ENCODE measurements around the gene ANTKMT. TPM values are rescaled to one million over a fixed set of nuclear protein-coding genes. Genes with fewer than 3 reads are reported as not detected.

ANTKMT gene
- total RNA-seq, 1 donor from 2014 or later: 16.7 TPM

DNA sequence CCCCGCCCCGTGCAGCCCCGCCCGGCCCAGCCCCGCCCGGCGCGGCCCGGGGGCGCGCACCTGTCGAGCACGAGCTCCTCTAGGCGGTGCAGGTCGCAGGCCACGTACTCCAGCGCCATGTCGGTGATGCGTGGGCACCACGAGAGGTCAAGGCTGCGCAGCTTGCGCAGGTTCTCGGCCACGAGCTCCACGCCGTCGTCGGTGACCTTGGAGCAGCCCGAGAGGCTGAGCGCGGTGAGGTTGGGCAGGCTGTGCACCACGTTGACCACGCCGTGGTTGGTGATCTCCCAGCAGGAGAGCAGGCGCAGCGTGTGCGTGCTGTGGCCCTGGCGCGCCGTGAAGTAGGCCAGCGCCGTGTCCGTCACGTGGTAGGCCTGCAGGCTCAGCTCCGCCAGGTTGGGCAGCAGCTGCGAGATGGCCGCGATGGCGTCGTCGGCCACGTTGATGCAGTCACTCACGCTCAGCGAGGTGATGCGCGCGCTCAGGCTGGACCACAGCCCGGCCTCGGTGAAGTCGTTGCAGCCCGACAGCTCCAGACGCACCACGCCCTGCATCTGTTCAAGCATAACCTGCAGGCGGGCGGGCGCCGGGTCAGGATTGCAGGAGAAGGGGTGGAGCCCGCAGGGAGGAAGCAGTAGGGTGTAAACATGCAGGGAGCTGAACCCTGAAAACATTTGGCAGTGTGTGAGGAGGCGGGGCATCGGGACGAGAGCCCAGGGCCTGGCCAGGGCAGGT, 25.4 kb upstream of the ANTKMT start:
- DNase-seq (ENCODE audit: low read depth in 2 of 2): no peak

DNA sequence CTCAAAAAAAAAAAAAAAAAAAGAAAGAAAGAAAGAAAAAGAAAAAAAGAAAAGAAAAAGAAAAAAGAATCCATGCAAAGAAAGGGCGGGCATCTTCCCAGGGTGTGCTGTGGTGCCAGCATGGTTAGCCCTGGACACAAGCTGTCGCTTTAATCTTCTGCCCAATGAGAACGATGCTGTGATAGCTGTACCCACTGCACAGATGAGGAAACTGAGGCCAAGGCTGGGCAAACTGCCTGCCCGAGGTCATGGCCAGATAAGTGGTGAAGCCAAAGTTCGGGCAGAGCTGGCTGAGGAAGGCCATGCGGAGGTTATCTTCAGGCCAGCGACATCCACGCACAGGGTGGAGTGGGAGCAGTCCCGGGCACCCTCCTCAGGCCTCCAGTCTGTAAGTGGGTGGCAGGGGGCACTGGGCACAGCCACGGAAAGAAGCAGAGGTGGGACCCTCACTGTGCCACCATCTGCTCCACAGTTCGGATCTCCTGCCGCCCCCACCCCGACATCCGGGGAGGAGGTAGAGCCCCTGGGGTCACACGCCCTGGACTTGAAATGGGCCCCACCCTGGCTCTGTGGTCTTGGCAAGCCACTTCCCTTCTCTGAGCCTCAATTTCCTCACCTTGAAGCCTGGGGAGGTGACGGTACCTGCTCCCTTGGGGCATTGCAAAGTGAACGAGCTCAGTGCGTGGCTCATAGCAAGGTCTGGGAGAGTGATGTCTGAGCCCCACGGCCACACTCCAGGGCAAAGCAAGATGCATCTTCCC, 21.9 kb upstream of the ANTKMT start:
- no peak for DNase-seq (ENCODE audit: low read depth in 2 of 2)

DNA sequence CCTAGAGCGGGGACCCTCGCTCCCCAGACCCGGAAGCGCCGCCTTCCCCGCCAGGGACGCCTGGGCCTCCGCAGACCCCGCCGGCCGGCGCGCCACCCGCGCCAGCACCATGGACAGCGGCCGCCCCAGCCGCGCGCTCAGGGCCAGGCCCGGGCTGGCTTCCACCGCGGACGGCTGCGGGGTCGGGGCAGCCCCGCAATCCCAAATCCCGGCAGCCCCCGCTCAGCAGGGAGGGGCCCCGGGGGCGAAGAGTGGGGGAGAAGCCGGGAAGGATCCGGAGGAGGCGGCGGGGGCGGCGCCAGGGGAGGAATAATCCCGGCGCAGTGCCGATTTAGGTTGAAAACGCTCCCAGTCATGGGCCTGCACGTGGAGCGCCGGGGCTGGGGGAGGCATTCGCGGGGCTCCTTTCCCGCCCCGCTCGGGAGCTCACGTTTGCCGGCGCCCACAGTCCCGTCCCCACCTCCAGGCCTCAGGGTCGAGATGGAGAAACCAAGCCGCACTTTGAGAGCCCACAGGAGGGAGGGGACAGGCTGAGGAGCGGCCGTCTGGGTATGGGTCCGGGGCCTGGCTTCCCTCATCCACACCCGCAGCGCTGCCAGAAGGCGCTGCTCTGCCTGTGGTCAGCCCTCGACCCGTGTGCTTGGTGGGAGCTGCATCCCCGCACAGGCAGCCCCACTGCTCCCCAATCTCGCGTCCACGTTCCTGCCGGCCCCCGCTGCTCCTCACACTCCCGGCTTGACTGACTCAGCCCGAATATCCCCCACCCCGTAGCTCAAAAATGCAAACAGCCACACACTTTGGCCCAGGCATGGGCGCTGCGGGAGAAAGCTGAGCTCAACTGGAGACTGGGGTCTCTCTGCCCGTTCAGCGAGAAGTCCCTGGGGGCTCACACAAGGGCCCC, 20.0 kb upstream of the ANTKMT start:
- DNase-seq (ENCODE audit: low read depth in 2 of 2): peak in 1 of 2 donors; percentile 30

DNA sequence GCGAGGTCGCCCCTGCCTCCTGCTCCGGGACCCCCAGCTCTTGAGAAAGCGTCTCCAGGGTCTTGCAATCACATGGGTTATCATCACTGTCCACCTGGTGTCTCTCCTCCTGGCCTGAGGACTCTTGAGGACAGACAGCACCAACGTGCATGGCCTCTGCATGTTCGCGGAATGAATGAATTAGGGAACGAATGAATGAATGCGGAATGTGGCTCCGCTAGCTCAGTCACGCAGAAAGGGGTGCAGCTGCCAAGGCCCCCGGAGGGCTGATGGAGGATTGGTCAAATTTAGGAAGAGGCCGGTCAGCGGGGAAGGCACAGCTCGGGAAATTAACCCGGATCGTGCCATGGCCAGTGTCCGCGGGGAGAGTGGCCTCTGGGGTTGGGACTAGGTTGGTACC, 18.6 kb upstream of the ANTKMT start:
- no peak for DNase-seq (ENCODE audit: low read depth in 2 of 2)

DNA sequence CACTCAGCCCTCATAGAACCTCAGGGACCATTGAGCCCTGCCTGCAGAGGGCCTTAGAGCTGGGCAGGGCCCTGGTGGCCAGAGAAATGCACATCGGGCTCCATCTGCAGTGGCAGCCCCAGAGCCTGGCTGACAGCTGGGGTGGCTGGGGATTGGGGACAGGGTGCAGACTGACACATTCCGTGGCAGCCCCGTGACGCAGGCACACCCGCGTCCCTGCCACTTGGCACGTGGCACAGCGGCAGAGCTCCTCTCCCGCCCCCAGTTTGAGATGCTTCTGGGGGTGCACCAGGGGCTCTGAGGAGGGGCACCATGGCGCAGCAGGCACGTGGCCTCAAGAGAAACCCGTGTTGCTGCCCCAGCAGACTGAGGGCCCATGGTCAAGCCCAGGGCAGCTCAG, 17.5 kb upstream of the ANTKMT start:
- DNase-seq (ENCODE audit: low read depth in 2 of 2): no peak

DNA sequence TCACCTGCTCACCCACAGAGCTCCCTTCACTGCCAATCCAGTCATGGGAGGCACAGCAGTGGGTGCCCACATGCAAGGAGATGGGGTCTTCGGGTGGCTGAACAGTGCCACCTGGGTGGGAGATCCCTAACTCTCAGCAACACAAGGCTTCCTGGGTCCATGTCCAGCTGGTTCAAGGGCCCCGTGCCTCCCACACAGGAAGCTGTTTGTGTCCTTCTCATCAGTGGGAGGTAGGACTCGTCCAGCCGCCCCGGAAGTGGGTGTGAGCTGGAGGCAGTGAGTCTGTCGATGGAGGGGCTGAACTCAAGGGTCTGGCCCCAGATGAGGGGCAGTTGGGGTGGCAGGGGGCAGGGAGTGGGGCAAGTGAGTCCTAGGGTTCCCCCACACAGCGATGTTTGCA, 16.9 kb upstream of the ANTKMT start:
- no peak for DNase-seq (ENCODE audit: low read depth in 2 of 2)

DNA sequence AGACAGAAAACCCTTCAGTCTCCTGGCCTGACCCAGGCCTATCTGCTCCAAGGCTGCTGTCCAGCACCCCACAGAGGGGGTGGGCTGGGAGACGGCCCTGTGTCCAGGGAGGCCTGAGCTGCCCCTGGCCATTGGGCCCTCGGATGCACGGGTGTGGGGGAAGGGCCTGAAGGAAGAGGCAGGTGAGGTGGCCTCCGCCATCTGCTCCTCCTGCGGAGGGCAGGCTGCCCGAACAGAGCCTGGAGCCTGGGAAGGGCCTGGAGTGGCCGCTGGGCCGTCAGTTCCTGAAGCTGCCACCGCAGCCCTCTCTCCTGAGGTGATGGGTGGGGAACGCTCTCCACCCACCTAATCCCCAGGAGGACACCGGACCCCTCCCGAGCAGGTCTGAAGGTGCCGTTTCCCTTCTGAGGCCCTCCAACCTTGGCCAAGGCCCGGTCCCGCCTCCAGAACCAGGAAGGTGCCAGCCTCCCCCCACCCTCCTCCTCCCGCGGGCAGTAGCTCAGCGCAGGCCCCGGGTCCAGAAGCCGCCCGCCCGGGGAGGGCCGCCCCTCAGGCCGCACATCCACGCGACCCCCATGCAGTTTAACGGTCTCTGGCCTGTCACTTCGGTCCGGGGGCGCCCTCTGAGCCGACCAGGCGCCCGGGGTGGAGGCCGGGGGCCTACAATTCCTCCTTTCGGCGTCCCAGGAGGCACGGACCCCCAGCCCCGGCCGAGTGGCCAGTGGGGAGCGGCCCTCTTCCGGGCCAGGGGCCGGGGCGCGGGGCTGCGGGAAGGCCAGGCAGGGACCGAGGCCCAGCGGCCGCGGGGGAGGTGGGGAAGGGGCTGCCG, 16.2 kb upstream of the ANTKMT start:
- DNase-seq (ENCODE audit: low read depth in 2 of 2): no peak

DNA sequence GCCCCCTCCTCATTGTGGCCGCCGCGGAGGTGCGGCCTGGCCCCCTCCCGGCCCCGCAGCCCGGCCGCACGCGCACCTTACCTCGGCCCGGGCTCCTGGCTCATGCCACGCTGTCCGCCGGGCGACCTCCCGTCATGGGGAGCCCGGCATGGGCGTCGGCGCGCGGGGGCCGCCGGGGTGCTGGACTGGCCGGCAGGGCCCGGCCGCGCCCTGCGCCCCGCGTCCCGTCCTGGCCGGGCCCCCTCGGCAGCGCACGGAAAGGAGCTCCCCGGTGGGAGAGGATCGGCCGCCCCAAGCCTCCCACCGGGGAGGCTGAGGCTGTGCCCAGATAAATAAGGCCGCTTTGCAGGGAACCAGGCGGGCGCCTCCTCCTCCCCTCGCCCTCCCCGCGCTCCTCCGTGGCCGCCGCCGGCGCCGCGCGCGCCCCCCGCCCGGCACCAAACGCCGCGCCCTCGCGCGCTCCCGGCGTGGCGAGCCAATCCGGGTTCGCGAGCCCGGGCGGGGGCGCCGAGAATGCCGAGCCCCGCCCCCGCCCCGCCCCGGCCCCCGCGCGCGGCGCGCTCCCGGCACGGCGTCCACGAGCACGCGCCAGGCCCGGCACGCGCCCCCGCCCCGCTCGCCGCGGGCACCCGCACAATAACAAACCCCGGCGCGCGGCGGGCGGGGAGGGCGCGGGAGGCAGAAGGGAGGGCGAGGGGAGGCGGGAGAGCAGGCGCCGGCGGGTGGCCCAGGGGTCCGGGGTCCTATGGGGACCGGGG, 15.3 kb upstream of the ANTKMT start, which contains the start of gene FBXL16:
TSS of gene FBXL16 (minus strand) at position 371 of the 758 bp plus-strand sequence. CDS start 8,396 bp downstream, outside the sequence.
- peak in 1 of 2 donors; percentile 30 for DNase-seq (ENCODE audit: low read depth in 2 of 2)

DNA sequence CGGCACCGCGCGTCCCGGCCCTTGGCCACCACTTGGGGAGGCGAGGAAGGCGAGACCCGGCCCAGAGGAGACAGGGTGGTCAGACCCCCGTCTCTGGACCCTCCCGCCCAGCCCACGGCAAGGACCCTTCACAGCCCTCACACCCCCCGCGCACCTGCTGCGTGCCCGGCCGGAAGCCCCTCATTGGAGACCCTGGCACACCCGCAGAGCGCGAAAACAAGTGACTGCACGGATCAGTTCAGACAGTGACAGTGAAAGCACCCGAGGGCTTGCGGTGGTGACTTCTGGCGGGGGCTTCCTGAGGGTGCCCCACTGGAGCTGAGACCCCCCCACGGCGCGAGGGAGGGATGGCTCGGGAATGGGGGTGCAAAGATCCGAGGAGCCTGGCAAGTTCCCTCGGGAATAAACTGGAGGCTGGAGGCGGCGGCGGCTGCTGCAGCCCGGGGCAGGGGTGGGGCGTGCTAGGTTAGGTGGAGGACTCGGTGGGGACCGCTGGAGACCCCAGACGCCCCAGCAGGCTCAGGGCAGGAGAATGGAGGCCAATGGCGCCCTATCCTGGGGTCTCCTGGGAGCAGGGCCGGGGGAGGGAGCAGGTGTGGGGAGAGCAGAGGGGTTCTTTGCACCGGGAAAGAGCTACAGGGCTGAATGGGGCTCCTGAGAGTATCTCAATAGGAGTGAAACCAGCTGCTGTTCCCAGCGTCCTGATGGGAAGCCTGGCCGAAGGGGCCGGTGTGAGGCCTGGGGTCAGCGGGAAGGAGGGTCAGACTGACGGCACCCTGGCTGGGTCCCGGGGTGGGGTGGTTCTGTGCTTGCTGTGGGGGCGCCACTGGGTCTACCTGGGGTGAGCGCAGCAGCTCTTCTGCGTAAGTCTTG, 14.5 kb upstream of the ANTKMT start:
- no peak for DNase-seq (ENCODE audit: low read depth in 2 of 2)

DNA sequence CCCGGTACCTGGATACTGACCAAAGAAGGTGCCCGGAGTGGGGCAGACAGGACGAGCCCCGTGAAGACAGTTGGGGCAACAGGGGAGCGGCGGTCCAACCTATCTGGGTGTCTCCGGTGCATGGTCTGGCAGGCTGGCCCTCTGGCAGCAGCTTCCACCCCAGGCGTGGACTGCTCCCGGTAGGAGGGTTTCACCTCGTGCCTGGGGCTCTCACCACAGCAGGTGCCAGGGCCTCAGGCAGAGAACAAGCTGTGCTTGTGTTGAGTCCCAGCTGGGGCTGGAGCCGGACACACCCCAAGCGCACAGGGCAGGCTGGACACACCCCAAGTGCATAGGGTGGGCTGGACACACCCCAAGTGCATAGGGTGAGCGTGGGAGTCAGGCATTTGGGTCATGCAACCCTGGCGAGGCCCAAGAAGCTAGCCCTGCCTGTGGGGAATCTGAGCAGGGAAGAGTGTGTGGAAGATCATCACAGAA, 13.8 kb upstream of the ANTKMT start:
- DNase-seq (ENCODE audit: low read depth in 2 of 2): no peak

DNA sequence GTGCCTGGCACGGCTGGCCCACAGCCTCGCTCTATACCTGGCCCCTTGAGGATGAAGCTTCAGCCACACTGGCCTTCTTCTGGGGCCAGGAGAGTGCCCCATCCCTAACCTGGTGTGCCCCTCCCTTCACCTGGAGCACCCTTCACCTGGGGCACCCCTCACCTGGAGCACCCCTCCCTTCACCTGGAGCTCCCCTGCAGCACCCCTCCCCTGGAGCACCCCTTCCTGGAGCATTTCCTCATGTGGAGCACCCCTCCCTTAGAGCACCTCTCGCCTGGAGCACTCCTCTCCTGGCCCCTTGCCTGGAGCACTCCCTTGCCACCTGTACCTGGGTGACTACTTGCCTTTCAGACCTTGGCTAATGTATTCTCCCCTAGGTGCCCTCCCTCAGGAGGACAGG, 12.9 kb upstream of the ANTKMT start:
- DNase-seq (ENCODE audit: low read depth in 2 of 2): no peak

DNA sequence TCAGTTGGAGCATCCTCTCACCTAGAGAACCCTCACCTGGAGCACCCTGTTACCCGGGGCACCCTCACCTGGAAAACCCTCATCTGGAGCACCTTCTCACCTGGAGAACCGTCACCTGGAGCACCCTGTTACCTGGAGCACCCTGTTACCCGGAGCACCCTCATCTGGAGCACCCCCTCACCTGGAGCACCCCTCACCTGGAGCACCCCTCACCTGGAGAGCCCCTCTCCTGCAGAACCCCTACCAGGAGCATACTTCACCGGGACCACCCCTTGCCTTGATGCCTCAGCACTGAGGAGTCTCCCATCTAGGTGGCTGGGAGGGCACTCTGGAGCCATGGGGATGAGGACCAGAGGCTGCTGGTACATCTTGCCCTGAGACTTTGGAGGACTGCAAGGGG, 12.0 kb upstream of the ANTKMT start:
- DNase-seq (ENCODE audit: low read depth in 2 of 2): no peak

DNA sequence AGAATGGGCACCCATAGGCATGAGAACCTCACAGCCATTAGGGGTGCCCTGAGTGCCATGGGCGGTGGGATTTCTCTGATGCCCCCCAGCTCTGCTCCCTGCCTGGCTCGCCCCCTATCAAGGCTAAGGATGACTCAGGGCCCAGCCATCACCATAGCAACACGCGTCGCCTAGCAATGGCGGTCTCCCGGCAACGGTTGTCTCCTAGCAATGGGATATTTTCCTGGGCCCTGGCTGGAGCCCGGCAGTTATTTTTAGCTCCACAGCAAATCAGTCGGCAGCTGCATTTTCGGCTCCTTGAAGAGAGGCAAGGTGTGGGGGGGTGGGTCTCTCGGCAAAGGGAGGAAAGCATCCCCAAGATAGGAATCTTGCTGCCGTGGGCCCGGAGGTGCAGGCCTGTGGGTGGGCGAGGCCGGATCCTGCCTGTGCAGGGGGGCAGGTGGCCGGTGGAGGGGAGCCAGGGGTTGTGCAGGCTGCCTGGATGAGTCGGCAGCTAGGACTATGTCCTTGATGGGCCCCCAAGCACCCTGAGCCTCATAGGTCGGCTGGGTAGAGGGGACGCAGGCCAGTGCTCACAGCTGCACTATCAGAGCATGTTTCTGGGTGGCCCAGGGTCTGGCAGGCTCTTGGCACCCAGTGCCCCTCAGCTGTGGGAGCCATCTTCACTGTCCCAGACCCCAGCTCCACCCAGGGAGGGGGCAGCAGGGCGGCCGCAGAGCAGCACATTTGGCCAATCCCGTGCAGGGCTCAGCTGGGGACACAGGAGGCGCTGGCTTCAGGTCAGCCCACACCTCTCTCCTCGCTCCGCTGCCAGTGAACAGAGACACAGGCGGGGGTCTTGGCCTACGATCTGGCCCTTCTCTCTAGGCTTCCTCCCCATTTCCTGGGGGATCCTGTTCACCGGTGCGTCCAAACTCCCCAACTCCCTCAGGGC, 11.1 kb upstream of the ANTKMT start:
- DNase-seq (ENCODE audit: low read depth in 2 of 2): no peak

DNA sequence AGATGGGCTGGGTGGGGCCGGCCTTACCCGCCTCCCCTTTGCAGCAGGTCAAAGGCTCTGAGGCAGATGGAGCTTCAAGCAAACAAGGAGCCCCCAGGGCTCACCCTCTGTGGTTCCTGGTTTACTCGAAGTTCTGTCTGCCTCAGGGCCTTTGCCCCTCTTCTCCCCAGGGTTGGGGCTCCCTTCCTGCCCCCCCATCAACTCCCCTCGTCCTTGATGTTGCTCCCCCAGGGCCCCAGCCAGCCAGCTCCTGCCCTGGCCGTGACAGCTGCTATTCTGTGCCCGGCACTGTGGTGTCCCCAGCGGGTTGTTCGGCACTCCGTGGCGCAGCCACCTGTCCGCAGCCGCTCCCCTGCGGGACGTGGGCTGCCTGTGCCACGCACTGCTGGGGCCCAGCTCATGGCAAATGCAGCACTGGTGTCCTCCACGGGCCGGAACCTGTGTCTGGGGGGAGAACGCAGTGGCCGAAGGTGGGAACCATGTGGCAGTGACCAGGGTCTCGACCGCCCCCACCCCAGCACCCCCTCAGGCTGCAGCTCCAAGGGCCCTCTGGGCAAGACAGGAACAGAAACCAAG, 10.4 kb upstream of the ANTKMT start:
- no peak for DNase-seq (ENCODE audit: low read depth in 2 of 2)

DNA sequence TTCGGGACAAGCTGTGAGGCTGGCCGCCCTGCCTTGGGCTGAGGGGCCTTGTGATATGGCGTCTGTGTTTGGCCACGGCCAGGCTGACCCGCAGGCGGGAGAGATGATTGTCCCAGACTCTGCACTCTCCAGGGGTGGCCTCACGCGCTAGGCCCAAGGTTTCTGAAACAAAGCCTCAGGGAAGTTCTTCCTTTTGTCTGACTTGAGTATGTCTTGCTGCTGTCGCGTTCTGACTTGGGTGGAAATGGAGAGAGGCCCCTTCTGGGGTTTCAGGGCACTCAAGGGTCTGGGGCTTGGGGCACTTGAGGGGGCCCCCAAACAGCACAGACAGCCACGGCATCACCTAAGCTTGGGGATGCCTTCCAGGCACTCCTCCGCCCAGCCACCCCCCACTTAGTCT, 9.9 kb upstream of the ANTKMT start:
- no peak for DNase-seq (ENCODE audit: low read depth in 2 of 2)

DNA sequence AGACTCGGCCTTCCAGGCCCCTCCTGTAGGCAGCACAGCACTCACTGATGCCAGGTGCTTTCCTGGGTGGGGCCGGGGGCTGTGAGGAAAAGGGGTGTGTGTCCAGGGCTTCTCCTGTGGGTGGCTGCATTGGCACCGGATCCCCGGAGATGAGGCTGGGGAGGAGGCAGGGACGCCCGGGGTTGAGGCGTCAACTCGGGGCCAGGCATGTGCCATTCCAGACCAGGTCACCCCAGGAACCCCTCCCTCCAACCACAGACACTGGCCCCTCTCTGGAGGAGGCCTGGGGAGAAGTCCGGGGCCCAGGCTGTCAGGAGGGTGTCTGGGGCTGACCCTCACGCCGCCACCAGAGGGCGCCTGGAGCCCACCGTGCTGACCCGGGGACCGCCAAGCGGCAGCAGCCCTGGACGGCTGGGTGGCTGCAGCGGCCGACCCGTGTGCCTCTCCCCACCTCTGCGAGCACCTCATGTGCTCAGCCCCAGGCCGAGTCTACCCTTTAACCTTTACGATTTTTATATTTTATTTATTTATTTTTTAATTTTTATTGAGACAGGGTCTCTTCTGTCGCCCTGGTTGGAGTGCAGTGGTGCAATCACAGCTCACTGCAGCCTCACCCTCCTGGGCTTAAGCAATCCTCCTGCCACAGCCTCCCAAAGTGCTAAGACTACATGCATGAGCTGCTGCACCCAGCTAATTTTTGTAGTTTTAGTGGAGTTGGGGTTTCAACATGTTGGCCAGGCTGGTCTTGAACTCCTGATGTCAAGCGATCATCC, 9.2 kb upstream of the ANTKMT start:
- DNase-seq (ENCODE audit: low read depth in 2 of 2): peak; percentile 32 to 67

DNA sequence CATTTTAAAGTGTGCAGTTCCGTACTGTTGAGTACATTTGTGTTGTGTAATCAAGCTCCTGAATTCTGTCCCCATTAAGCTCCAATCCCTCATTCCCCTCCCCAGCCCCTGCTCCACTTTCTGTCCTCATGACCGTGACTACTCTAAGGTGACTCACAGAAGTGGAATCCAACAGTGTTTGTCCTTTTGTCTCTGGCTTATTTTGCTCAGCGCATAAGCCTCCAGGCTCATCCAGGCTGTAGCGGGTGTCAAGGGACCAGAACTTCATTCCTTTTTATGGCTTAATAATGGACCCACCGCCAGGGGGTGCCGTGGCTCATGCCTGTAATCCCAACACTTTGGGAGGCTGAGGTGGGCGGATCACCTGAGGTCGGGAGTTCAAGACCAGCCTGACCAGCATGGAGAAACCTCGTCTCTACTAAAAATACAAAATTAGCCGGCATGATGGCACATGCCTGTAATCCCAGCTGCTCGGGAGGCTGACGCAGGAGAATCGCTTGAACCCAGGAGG, 8.2 kb upstream of the ANTKMT start:
- peak; percentile 36 to 76 for DNase-seq (ENCODE audit: low read depth in 2 of 2)

Data from dermis microvascular lymphatic vessel endothelial cell (primary cell).